Suppressor macrophage treated with lipopolysaccharide for 1 hour (primary cell): Measurements from ENCODE around the gene NENF.
A peak's percentile ranks its signal among the peaks of the same experiment; 100 is the strongest.
"Not testable (repeated sequence)": the region's sequence is repeated elsewhere in the genome, so short reads cannot be mapped to it uniquely, and the experiment has no call there.

Experiments
- DNase-seq, 3 donors: peaks; one replicate each; pipeline ENCODE4 v3.0.0-alpha.2; 2020 to 2022

Gene NENF

GRCh38 chr1:212460376-212460775 lies 27.7 kb downstream of the NENF start:
- no peak for DNase-seq

- no peak for DNase-seq
Observed at GRCh38 chr1:212461916-212462660, 29.4 kb downstream of the NENF start.

GRCh38 chr1:212463565-212464285 lies 31.0 kb downstream of the NENF start:
- DNase-seq = no peak

GRCh38 chr1:212465311-212465710 lies 32.6 kb downstream of the NENF start:
- no peak for DNase-seq

GRCh38 chr1:212466437-212466836 lies 33.7 kb downstream of the NENF start:
- no peak for DNase-seq

- no peak for DNase-seq
Observed at GRCh38 chr1:212466898-212467650, 34.4 kb downstream of the NENF start.

GRCh38 chr1:212467843-212468482 lies 35.2 kb downstream of the NENF start:
- peak in 1 of 3 donors; percentile 44 for DNase-seq

GRCh38 chr1:212470059-212470458 lies 37.3 kb downstream of the NENF start:
- DNase-seq = peak in 2 of 3 donors; percentile 44 to 67

GRCh38 chr1:212471286-212471685 lies 38.6 kb downstream of the NENF start:
- no peak for DNase-seq

- no peak for DNase-seq
Observed at GRCh38 chr1:212471891-212472675, 39.4 kb downstream of the NENF start.

GRCh38 chr1:212473729-212474128 lies 41.0 kb downstream of the NENF start:
- no peak for DNase-seq

GRCh38 chr1:212475151-212475550 lies 42.4 kb downstream of the NENF start:
- no peak for DNase-seq

- not testable (repeated sequence) for DNase-seq
Observed at GRCh38 chr1:212475831-212476230, 43.1 kb downstream of the NENF start.

- peak; percentile 93 to 96 (median 94) for DNase-seq
Observed at GRCh38 chr1:212477014-212477679, 44.4 kb downstream of the NENF start.

GRCh38 chr1:212477680-212478466 lies 45.2 kb downstream of the NENF start:
- DNase-seq = no peak

- no peak for DNase-seq
Observed at GRCh38 chr1:212478467-212479025, 45.8 kb downstream of the NENF start.

GRCh38 chr1:212479188-212479587 lies 46.5 kb downstream of the NENF start:
- no peak for DNase-seq

- DNase-seq = not testable (repeated sequence)
Observed at GRCh38 chr1:212480711-212481437, 48.2 kb downstream of the NENF start.

- DNase-seq = no peak
Observed at GRCh38 chr1:212481438-212481767, 48.7 kb downstream of the NENF start.
